GM23338 (cell line): ENCODE measurements around the gene IFNLR1. TPM values are rescaled to one million over a fixed set of nuclear protein-coding genes. Genes with fewer than 3 reads are reported as not detected.
A peak's percentile ranks its signal among the peaks of the same experiment; 100 is the strongest.

ENCODE experiments used
- ATAC-seq: fragments of 200-7000 bp; cut with Tn5 transposase; 3 replicates; pipeline ENCODE4 v1.9.1; 2020
- DNase-seq: peaks from one replicate; pipeline ENCODE4 v3.0.0-alpha.2; 2015; ENCODE audit warnings: low spot score
- H2AFZ ChIP-seq: fragments of 200-600 bp; sonication (generic); 2 replicates; pipeline ENCODE4 v1.8.0; 2016; ENCODE audit warnings: antibody characterized with exemption, mild to moderate bottlenecking, moderate library complexity
- H3F3A ChIP-seq: fragments of 200-600 bp; sonication (generic); replicated peaks from 2 replicates; pipeline ENCODE4 v1.8.0; 2017; ENCODE audit warnings: antibody characterized with exemption, mixed run types, low read depth
- H3K27ac ChIP-seq: fragments of 200-600 bp; sonication (generic); 2 replicates; pipeline ENCODE4 v1.6.1; 2016; ENCODE audit warnings: low read depth
- H3K27me3 ChIP-seq: fragments of 200-600 bp; sonication (generic); 2 replicates; pipeline ENCODE4 v1.8.0; 2016; ENCODE audit warnings: mild to moderate bottlenecking, mixed run types, moderate library complexity; ENCODE audit not compliant: insufficient read depth
- H3K36me3 ChIP-seq: fragments of 200-600 bp; sonication (generic); 2 replicates; pipeline ENCODE4 v1.8.0; 2016; ENCODE audit warnings: mild to moderate bottlenecking; ENCODE audit not compliant: insufficient read depth
- H3K4me1 ChIP-seq: fragments of 200-600 bp; sonication (generic); 2 replicates; pipeline ENCODE4 v1.8.0; 2016; ENCODE audit warnings: mild to moderate bottlenecking, moderate library complexity; ENCODE audit not compliant: insufficient read depth
- H3K4me2 ChIP-seq: fragments of 200-600 bp; sonication (generic); 2 replicates; pipeline ENCODE4 v1.7.1; 2017; ENCODE audit warnings: mixed run types
- H3K4me3 ChIP-seq: fragments of 200-600 bp; sonication (generic); 2 replicates; pipeline ENCODE4 v1.6.1; 2016; ENCODE audit warnings: mixed run types
- H3K79me2 ChIP-seq: fragments of 200-600 bp; sonication (generic); replicated peaks from 2 replicates; pipeline ENCODE4 v1.8.0; 2017; ENCODE audit warnings: mild to moderate bottlenecking; ENCODE audit not compliant: insufficient read depth
- H3K9me2 ChIP-seq: fragments of 200-600 bp; sonication (generic); 2 replicates; pipeline ENCODE4 v1.8.0; 2017; ENCODE audit not compliant: insufficient read depth
- H4K20me1 ChIP-seq: fragments of 200-600 bp; sonication (generic); replicated peaks from 2 replicates; pipeline ENCODE4 v1.8.0; 2017; ENCODE audit warnings: mild to moderate bottlenecking; ENCODE audit not compliant: insufficient read depth
- H3K27ac Mint-ChIP-seq: 2 replicates; pipeline ENCODE4 v1.8.0; 2020; ENCODE audit warnings: inconsistent platforms, mild to moderate bottlenecking, moderate library complexity, mixed read lengths
- H3K27me3 Mint-ChIP-seq: 3 replicates; pipeline ENCODE4 v1.8.0; 2022; ENCODE audit warnings: low read depth, mild to moderate bottlenecking, moderate library complexity, mixed read lengths, inconsistent platforms; ENCODE audit not compliant: insufficient read depth, poor library complexity
- H3K36me3 Mint-ChIP-seq: 3 replicates; pipeline ENCODE4 v1.8.0; 2021; ENCODE audit warnings: low read depth, mild to moderate bottlenecking, inconsistent platforms, moderate library complexity, mixed read lengths
- H3K4me1 Mint-ChIP-seq: 3 replicates; pipeline ENCODE4 v1.8.0; 2020; ENCODE audit warnings: mild to moderate bottlenecking, inconsistent platforms, mixed read lengths
- H3K4me3 Mint-ChIP-seq: 3 replicates; pipeline ENCODE4 v1.8.0; 2021; ENCODE audit warnings: moderate library complexity, mild to moderate bottlenecking, inconsistent platforms, mixed read lengths
- H3K9me3 Mint-ChIP-seq: 3 replicates; pipeline ENCODE4 v1.8.0; 2020; ENCODE audit warnings: moderate library complexity, mild to moderate bottlenecking, inconsistent platforms, mixed read lengths
- CREB1 ChIP-seq: fragments of 250-450 bp; sonication (Bioruptor Pico); IDR thresholded peaks from 2 replicates; pipeline ENCODE4 v1.5.0; 2020; ENCODE audit warnings: low read depth, mild to moderate bottlenecking, moderate library complexity
- ETS1 ChIP-seq: IDR thresholded peaks from 2 replicates; pipeline ENCODE4 v1.6.1; 2016; ENCODE audit warnings: antibody characterized with exemption
- JUNB ChIP-seq: IDR thresholded peaks from one replicate; pipeline ENCODE4 v1.6.1; 2016; ENCODE audit warnings: antibody characterized with exemption; ENCODE audit not compliant: unreplicated experiment
- NANOG ChIP-seq: IDR thresholded peaks from 2 replicates; pipeline ENCODE4 v1.6.1; 2016; ENCODE audit warnings: antibody characterized with exemption, borderline replicate concordance
- POLR2AphosphoS5 ChIP-seq: IDR thresholded peaks from 2 replicates; pipeline ENCODE4 v1.6.1; 2016; ENCODE audit warnings: antibody characterized with exemption, low read depth
- REST ChIP-seq: IDR thresholded peaks from one replicate; pipeline ENCODE4 v1.6.1; 2018; ENCODE audit warnings: antibody characterized with exemption; ENCODE audit not compliant: unreplicated experiment
- STAT1 ChIP-seq: IDR thresholded peaks from one replicate; pipeline ENCODE4 v1.6.1; 2016; ENCODE audit warnings: antibody characterized with exemption; ENCODE audit not compliant: unreplicated experiment
- ZNF114 ChIP-seq: fragments of 250-450 bp; sonication (Bioruptor Pico); IDR thresholded peaks from 2 replicates; pipeline ENCODE4 v1.5.0; 2020; ENCODE audit warnings: mild to moderate bottlenecking, moderate library complexity
- polyA plus RNA-seq: library from polyadenylated mRNA; unstranded; fragments of >200 nt; fragmentation: Nextera tagmentation; extraction: Ambion mirVana; gene quantifications from 2 replicates; pipeline ENCODE4 v1.2.1, GENCODE V29; 2016
- total RNA-seq: library from RNA; depleted of rRNA; stranded (reverse); fragments of >200 nt; shearing (Covaris generic); gene quantifications from 2 replicates; pipeline ENCODE4 v1.2.3, GENCODE V29; 2014
- TF ChIP-seq, protein P1 (sequence below): fragments of 250-450 bp; sonication (Bioruptor Pico); IDR thresholded peaks from 2 replicates; pipeline ENCODE4 v1.5.0; 2020; ENCODE audit warnings: mild to moderate bottlenecking, moderate library complexity

The IFNLR1 gene
- total and polyA plus RNA-seq, 2 experiments from 2014 or later, result 4.2 to 6.2 TPM

DNA sequence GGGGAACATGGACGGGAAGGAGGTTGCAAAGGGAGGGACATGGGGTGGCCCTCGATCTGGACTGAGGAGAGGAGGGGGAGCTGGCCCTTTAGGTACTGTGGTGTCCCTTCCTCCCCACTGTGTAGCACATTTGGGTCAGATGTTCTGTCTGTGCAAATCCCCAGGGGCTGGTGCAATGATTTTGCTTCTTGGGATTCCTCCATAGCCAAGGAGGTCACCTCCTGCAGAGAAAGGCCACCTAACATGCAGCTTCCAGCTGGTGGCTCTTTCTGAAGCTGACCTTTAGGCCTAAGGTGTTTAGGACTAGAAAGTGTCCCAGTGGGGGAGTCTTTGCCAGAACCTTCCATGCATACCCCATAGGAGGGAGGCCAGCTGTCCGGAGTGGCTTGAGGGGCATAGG is 66.1 kb downstream of the IFNLR1 start:
- no peak overlapping the region for H3K4me2 ChIP-seq
- no peaks in the 10 kb centered on the region for H3F3A ChIP-seq
- no peak overlapping the region for H2AFZ ChIP-seq
- no peak overlapping the region for H3K4me3 Mint-ChIP-seq
- no peaks in the 10 kb centered on the region for H3K9me3 Mint-ChIP-seq
- H3K4me1 ChIP-seq, result no peaks in the 10 kb centered on the region
- H3K4me3 ChIP-seq, result no peak overlapping the region
- no peaks in the 10 kb centered on the region for H4K20me1 ChIP-seq
- H3K36me3 Mint-ChIP-seq, result no peaks in the 10 kb centered on the region
- ATAC-seq, result no peak
- no peak for DNase-seq
- no peak overlapping the region for H3K27ac Mint-ChIP-seq
- H3K27me3 ChIP-seq, result no peaks in the 10 kb centered on the region
- H3K4me1 Mint-ChIP-seq, result no peaks in the 10 kb centered on the region
- TF ChIP-seq ZNF114 (CRISPR knock-in tag) (no peak), REST (no peak), POLR2AphosphoS5 (no peak)
- no peaks in the 10 kb centered on the region for H3K79me2 ChIP-seq
- H3K27me3 Mint-ChIP-seq, result peaks cover 8% of the 10 kb centered on the region
- no peaks in the 10 kb centered on the region for H3K9me2 ChIP-seq
- H3K27ac ChIP-seq, result no peak overlapping the region
- no peaks in the 10 kb centered on the region for H3K36me3 ChIP-seq

GRCh38 chr1:24119859-24120756 is 67.0 kb downstream of the IFNLR1 start:
- Histone ChIP-seq H4K20me1 (no peaks in the 10 kb centered on the region), H3K9me2 (no peaks in the 10 kb centered on the region), H3K4me2 (no peak overlapping the region), H2AFZ (no peak overlapping the region), H3F3A (no peaks in the 10 kb centered on the region), H3K27ac (no peak overlapping the region), H3K4me1 (peaks cover 4% of the 10 kb centered on the region; the same call in 1 of the 2 replicates), H3K4me3 (no peak overlapping the region), H3K36me3 (no peaks in the 10 kb centered on the region), H3K27me3 (no peaks in the 10 kb centered on the region), H3K79me2 (no peaks in the 10 kb centered on the region)
- Mint-ChIP-seq H3K27me3 (peaks cover 8% of the 10 kb centered on the region), H3K27ac (no peak overlapping the region), H3K9me3 (no peaks in the 10 kb centered on the region), H3K4me3 (no peak overlapping the region), H3K4me1 (no peaks in the 10 kb centered on the region), H3K36me3 (no peaks in the 10 kb centered on the region)
- no peak for DNase-seq
- peak; percentile 50 for ATAC-seq
- TF ChIP-seq CREB1 (no peak), JUNB (no peak), POLR2AphosphoS5 (no peak), STAT1 (no peak), ETS1 (no peak), NANOG (no peak)
- TF ChIP-seq, protein P1, sequence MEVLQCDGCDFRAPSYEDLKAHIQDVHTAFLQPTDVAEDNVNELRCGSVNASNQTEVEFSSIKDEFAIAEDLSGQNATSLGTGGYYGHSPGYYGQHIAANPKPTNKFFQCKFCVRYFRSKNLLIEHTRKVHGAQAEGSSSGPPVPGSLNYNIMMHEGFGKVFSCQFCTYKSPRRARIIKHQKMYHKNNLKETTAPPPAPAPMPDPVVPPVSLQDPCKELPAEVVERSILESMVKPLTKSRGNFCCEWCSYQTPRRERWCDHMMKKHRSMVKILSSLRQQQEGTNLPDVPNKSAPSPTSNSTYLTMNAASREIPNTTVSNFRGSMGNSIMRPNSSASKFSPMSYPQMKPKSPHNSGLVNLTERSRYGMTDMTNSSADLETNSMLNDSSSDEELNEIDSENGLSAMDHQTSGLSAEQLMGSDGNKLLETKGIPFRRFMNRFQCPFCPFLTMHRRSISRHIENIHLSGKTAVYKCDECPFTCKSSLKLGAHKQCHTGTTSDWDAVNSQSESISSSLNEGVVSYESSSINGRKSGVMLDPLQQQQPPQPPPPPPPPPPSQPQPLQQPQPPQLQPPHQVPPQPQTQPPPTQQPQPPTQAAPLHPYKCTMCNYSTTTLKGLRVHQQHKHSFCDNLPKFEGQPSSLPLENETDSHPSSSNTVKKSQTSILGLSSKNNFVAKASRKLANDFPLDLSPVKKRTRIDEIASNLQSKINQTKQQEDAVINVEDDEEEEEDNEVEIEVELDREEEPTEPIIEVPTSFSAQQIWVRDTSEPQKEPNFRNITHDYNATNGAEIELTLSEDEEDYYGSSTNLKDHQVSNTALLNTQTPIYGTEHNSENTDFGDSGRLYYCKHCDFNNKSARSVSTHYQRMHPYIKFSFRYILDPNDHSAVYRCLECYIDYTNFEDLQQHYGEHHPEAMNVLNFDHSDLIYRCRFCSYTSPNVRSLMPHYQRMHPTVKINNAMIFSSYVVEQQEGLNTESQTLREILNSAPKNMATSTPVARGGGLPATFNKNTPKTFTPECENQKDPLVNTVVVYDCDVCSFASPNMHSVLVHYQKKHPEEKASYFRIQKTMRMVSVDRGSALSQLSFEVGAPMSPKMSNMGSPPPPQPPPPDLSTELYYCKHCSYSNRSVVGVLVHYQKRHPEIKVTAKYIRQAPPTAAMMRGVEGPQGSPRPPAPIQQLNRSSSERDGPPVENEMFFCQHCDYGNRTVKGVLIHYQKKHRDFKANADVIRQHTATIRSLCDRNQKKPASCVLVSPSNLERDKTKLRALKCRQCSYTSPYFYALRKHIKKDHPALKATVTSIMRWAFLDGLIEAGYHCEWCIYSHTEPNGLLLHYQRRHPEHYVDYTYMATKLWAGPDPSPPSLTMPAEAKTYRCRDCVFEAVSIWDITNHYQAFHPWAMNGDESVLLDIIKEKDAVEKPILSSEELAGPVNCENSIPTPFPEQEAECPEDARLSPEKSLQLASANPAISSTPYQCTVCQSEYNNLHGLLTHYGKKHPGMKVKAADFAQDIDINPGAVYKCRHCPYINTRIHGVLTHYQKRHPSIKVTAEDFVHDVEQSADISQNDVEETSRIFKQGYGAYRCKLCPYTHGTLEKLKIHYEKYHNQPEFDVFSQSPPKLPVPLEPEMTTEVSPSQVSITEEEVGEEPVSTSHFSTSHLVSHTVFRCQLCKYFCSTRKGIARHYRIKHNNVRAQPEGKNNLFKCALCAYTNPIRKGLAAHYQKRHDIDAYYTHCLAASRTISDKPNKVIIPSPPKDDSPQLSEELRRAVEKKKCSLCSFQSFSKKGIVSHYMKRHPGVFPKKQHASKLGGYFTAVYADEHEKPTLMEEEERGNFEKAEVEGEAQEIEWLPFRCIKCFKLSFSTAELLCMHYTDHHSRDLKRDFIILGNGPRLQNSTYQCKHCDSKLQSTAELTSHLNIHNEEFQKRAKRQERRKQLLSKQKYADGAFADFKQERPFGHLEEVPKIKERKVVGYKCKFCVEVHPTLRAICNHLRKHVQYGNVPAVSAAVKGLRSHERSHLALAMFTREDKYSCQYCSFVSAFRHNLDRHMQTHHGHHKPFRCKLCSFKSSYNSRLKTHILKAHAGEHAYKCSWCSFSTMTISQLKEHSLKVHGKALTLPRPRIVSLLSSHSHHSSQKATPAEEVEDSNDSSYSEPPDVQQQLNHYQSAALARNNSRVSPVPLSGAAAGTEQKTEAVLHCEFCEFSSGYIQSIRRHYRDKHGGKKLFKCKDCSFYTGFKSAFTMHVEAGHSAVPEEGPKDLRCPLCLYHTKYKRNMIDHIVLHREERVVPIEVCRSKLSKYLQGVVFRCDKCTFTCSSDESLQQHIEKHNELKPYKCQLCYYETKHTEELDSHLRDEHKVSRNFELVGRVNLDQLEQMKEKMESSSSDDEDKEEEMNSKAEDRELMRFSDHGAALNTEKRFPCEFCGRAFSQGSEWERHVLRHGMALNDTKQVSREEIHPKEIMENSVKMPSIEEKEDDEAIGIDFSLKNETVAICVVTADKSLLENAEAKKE (CRISPR knock-in tag), result no peak
